GM12891 (cell line): ENCODE results near the gene GABRG2.

Experiments used
- PAX5 ChIP-seq: IDR thresholded peaks from 2 replicates; pipeline ENCODE4 v1.6.1; 2011; ENCODE audit warnings: low read length, moderate library complexity, mild to moderate bottlenecking; ENCODE audit not compliant: insufficient read depth, severe bottlenecking
- POLR2A ChIP-seq: IDR thresholded peaks from 2 replicates; pipeline ENCODE4 v1.6.1; 2011; ENCODE audit warnings: low read depth, low read length, control low read depth
- POLR2AphosphoS5 ChIP-seq: IDR thresholded peaks from 2 replicates; pipeline ENCODE4 v1.6.1; 2011; ENCODE audit warnings: low read depth, low read length, control low read depth
- POU2F2 ChIP-seq: IDR thresholded peaks from 2 replicates; pipeline ENCODE4 v1.6.1; 2011; ENCODE audit warnings: low read depth, mild to moderate bottlenecking, control low read depth, low read length, moderate library complexity
- SPI1 ChIP-seq: IDR thresholded peaks from 2 replicates; pipeline ENCODE4 v1.6.1; 2011; ENCODE audit warnings: low read depth, low read length, control low read depth
- TAF1 ChIP-seq: IDR thresholded peaks from 2 replicates; pipeline ENCODE4 v1.6.1; 2011; ENCODE audit warnings: low read depth, low read length, control low read depth

DNA sequence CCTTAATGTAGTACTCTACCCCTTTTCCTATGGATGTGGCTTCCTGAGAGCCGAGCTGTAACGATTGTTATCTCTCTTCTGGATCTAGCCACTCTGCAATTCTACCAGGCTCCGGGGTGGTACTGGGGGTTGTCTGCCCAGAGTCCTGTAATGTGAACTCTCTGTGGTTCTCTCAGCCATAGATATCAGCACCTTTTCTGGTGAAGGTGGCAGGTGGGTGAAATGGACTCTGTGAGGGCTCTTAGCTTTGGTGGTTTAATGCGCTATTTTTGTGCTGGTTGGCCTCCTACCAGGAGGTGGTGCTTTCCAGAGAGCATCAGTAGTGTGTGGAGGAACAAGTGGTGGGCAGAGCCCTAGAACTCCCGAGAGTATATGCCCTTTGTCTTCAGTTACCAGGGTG lies 122.1 kb downstream of the GABRG2 start:
- TF ChIP-seq POLR2A: no peak
- no peak for TF ChIP-seq POLR2AphosphoS5
- no peak for TF ChIP-seq TAF1
- no peak for TF ChIP-seq PAX5
- TF ChIP-seq POU2F2: no peak
- TF ChIP-seq SPI1: no peak
